Bronchial epithelial cell (primary cell): Measurements from ENCODE around the gene BMS1. TPM values are rescaled to one million over a fixed set of nuclear protein-coding genes. Genes with fewer than 3 reads are reported as not detected.
A peak's percentile ranks its signal among the peaks of the same experiment; 100 is the strongest.

Experiments used
- DNase-seq: peaks from one replicate; pipeline ENCODE4 v3.0.0-alpha.2; 2010; ENCODE audit warnings: low read depth
- FAIRE-seq: peaks from 2 replicates; lab custom pipeline; 2011; peaks lifted over from hg19 to GRCh38; lab: Jason Lieb, UNC
- H3K27me3 ChIP-seq: 2 replicates; pipeline ENCODE4 v1.5.1; 2011; ENCODE audit warnings: low read length; ENCODE audit not compliant: control insufficient read depth, insufficient read depth
- H3K36me3 ChIP-seq: 2 replicates; pipeline ENCODE4 v1.5.1; 2011; ENCODE audit warnings: low read length; ENCODE audit not compliant: control insufficient read depth, insufficient read depth
- H3K4me3 ChIP-seq: 2 replicates; pipeline ENCODE4 v1.5.1; 2011; ENCODE audit warnings: mild to moderate bottlenecking, low read depth, low read length, control low read depth
- total RNA-seq: library from RNA; depleted of rRNA; stranded (reverse); fragments of >200 nt; gene quantifications from 2 replicates; pipeline ENCODE4 v1.2.1, GENCODE V29; 2014
- TF ChIP-seq, protein P1 (sequence below): IDR thresholded peaks from 2 replicates; pipeline ENCODE4 v1.5.1; 2011; ENCODE audit warnings: mild to moderate bottlenecking, moderate library complexity, low read length, control low read depth, inconsistent platforms; ENCODE audit not compliant: insufficient read depth, severe bottlenecking

The BMS1 gene
- total RNA-seq, 1 donor from 2014 or later, result 14.7 TPM

DNA sequence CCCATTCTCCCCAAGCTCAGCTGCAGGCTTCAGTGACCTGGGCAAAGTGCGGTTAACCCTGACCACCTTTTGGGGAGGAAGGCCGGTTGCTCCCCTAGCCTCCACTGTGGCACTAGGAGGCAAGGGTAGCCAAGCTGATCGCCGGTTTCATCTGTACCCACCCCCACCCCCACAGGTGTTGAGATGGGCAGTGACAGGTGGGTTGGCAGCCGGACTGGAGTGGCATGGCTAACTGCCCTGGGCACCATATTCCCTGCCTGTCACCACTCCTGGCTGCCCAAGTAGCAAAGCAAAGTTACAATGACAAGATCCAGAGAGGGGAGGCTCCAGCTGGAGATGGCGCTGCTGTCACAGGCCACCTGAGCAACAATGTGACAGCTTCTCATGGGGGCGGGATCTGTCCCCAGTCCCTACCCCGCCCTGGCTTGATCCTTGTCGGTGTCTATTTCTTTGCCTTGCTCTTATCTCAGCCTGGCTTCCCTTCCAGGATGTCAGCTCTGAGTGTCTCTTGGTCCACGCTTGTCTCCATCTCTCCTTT, 27.0 kb upstream of the BMS1 start:
- Histone ChIP-seq H3K27me3 (peaks cover 18% of the 10 kb centered on the region), H3K36me3 (no peaks in the 10 kb centered on the region), H3K4me3 (no peak overlapping the region)
- TF ChIP-seq, protein P1, sequence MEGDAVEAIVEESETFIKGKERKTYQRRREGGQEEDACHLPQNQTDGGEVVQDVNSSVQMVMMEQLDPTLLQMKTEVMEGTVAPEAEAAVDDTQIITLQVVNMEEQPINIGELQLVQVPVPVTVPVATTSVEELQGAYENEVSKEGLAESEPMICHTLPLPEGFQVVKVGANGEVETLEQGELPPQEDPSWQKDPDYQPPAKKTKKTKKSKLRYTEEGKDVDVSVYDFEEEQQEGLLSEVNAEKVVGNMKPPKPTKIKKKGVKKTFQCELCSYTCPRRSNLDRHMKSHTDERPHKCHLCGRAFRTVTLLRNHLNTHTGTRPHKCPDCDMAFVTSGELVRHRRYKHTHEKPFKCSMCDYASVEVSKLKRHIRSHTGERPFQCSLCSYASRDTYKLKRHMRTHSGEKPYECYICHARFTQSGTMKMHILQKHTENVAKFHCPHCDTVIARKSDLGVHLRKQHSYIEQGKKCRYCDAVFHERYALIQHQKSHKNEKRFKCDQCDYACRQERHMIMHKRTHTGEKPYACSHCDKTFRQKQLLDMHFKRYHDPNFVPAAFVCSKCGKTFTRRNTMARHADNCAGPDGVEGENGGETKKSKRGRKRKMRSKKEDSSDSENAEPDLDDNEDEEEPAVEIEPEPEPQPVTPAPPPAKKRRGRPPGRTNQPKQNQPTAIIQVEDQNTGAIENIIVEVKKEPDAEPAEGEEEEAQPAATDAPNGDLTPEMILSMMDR, result no peak
- no peak for FAIRE-seq
- DNase-seq, result no peak

DNA sequence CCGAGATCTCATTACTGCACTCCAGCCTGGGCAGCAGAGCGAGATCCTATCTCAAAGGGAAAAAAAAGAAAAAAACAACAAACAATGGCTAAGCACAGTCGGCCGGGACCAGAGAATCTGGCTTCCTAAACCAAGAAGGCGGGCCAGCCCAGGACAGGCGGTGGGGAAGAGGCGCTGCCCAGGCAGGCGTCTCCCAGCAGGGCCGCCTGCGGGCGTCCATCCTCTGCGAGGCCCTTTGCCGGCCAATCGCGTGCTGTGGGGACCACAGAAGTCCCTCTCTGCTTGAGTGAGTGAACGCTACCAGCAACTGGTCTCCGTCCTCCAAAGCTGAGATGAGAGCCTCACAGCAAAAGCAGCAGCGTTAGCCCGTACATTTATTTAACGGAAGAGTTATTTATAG, 14.7 kb upstream of the BMS1 start:
- H3K27me3 ChIP-seq, result no peaks in the 10 kb centered on the region
- H3K4me3 ChIP-seq, result no peak overlapping the region
- FAIRE-seq, result no peak
- H3K36me3 ChIP-seq, result no peaks in the 10 kb centered on the region
- DNase-seq, result no peak
- TF ChIP-seq, protein P1, result no peak

DNA sequence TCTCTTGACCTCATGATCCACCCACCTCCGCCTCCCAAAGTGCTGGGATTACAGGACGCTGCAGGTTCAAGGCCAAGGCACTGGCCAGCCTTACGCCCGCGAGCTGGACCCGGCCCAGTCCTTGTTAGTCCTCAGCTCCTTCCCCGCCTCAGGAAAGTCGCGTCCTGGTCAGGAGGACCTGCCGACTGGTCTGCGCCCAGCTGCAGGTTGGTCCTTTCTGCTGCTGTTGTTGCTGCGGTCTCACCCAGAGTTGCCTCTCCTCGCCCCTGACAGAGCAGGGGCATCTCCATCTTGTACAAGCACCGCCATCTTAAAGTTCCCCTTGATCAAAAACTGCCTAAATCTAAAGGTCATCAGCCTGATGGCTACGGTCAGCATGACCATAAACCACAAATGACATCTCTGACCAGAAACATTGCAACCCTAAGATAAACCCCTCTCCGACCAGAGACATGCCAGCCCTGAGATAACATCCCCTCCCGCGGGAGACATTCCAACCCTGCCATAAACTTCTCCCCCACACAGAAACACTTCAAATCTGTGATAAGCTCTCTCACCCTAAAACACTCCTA, 13.9 kb upstream of the BMS1 start:
- no peak for FAIRE-seq
- Histone ChIP-seq H3K4me3 (no peak overlapping the region), H3K36me3 (no peaks in the 10 kb centered on the region), H3K27me3 (no peaks in the 10 kb centered on the region)
- DNase-seq, result no peak
- TF ChIP-seq, protein P1, result no peak

DNA sequence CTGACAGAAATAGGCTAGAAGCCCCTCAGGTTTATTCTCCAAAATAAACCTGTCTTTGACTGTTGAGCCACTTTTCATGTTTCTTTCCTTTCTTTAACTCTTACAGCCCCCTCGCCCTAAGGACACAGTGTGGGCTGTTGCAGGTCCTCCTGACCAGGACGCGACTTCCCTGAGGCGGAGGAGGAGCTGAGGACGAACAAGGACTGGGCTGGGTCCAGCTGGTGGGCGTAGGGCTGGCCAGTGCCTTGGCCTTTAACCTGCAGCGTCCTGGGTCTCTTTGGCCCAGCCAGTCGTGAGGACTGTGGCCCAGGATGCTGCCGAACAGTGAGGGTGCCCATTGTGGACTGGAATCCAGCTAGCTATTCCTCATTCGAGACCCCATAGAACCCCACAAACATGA, 13.4 kb upstream of the BMS1 start:
- H3K4me3 ChIP-seq, result no peak overlapping the region
- H3K27me3 ChIP-seq, result no peaks in the 10 kb centered on the region
- FAIRE-seq (no peak), DNase-seq (no peak)
- TF ChIP-seq, protein P1, result no peak
- H3K36me3 ChIP-seq, result no peaks in the 10 kb centered on the region

DNA sequence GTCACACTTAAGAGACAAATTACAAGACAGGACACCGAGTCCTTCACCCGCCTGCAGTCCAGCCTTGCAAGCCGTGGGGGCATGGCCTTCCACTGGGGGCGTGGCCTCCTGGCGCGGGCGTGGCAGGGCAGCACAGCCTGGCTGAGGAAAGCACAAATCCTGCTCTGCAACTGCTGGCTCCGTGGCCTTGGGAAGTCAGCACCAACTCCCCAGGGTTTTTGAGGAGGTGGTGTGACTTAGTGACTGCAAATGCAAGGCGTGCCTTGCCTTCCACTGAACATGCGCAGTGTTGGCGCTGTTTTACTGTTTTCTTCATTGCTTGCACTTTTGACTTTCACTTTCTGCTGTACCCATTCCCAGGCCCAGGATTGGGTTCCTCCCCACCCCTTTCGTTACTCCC, 12.9 kb upstream of the BMS1 start:
- no peaks in the 10 kb centered on the region for H3K36me3 ChIP-seq
- H3K27me3 ChIP-seq, result no peaks in the 10 kb centered on the region
- H3K4me3 ChIP-seq, result no peak overlapping the region
- no peak for FAIRE-seq
- TF ChIP-seq, protein P1, result no peak
- DNase-seq, result no peak

DNA sequence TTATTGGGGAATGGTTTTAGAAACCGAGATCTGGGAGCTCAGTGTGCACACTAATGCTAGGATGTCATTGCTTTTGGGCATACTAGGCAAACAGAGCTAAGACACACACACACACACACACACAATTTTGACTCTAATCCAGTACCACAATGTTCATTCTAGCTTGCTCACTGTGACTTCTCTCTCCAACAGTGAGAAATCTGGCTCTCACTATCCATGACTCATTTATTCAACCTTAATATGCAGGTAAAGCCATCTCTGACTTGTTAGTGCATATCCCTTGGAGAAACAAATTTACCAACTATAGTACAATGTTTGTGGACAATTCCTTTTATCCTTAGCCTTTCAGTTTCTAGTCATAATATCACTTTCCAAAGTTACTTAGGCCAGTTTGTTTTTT, 5.9 kb upstream of the BMS1 start:
- no peak for FAIRE-seq
- Histone ChIP-seq H3K36me3 (no peaks in the 10 kb centered on the region), H3K4me3 (no peak overlapping the region), H3K27me3 (no peaks in the 10 kb centered on the region)
- TF ChIP-seq, protein P1, result no peak
- peak; percentile 69 for DNase-seq
